Omental fat pad (tissue), 4 donors: ENCODE data around the gene NFIX. TPM values are rescaled to one million over a fixed set of nuclear protein-coding genes. Genes with fewer than 3 reads are reported as not detected.

Source experiments
- ATAC-seq: fragments of 150-250 bp; one replicate; pipeline ENCODE4 v1.9.1; 2016; ENCODE audit warnings: mild to moderate bottlenecking, moderate library complexity; ENCODE audit not compliant: low FRiP score
- DNase-seq: peaks from one replicate; pipeline ENCODE4 v3.0.0-alpha.2; 2019; ENCODE audit warnings: low spot score
- CTCF ChIP-seq, 3 donors: fragments of 450-650 bp; IDR thresholded peaks; one replicate each; pipeline ENCODE4 v1.5.1; 2016 to 2017; ENCODE audit warnings: antibody characterized with exemption in 3 of 3, mild to moderate bottlenecking in 3 of 3, moderate library complexity in 2 of 3
- total RNA-seq, 4 donors: library from RNA; depleted of rRNA; stranded (reverse); fragments of >200 nt; gene quantifications; one replicate each; pipeline ENCODE4 v1.1.0, GENCODE V29; 2016

The NFIX gene
- total RNA-seq, 4 donors from 2014 or later: 39.5 to 53.1 (median 43.0) TPM

- TF ChIP-seq CTCF (IDR thresholded peaks at IDR 0.05): no peak
- no peak for ATAC-seq
- DNase-seq: no peak
These were observed 109.1 kb downstream of the NFIX start for GRCh38 chr19:13104360-13104847.

- ATAC-seq (no peak), DNase-seq (no peak)
- no peak for TF ChIP-seq CTCF (IDR thresholded peaks at IDR 0.05)
These were observed 109.8 kb downstream of the NFIX start for GRCh38 chr19:13104848-13105711.

- no peak for TF ChIP-seq CTCF (IDR thresholded peaks at IDR 0.05)
- ATAC-seq (no peak), DNase-seq (no peak)
These were observed 114.3 kb downstream of the NFIX start for GRCh38 chr19:13109361-13110098.

GRCh38 chr19:13110099-13110610 lies 114.9 kb downstream of the NFIX start:
- DNase-seq (no peak), ATAC-seq (no peak)
- TF ChIP-seq CTCF (IDR thresholded peaks at IDR 0.05): no peak

- ATAC-seq (no peak), DNase-seq (no peak)
- TF ChIP-seq CTCF (IDR thresholded peaks at IDR 0.05): no peak
These were observed 117.3 kb downstream of the NFIX start for GRCh38 chr19:13112555-13112954.

GRCh38 chr19:13115936-13116281 lies 120.6 kb downstream of the NFIX start:
- ATAC-seq (no peak), DNase-seq (no peak)
- no peak for TF ChIP-seq CTCF (IDR thresholded peaks at IDR 0.05)
